Caco-2 (cell line): ENCODE results near the gene KLC4. TPM values are rescaled to one million over a fixed set of nuclear protein-coding genes. Genes with fewer than 3 reads are reported as not detected.

ENCODE experiments used
- BruUV-seq: library from RNA; stranded (reverse); fragments of 400-500 nt; replicated peaks from 2 replicates; lab custom pipeline; 2021; lab: Mats Ljungman, UMichigan
- CTCF ChIA-PET: fragments of 300-600 bp; sonication (Branson Sonifier 250); formaldehyde crosslinking; loops from one replicate; lab custom pipeline; 2022; ENCODE audit warnings: antibody characterized with exemption; lab: Charles Lee
- POLR2A ChIA-PET: fragments of 300-600 bp; sonication (Branson Sonifier 250); formaldehyde crosslinking; loops from one replicate; lab custom pipeline; 2022; ENCODE audit warnings: antibody characterized with exemption; lab: Charles Lee
- DNase-seq, 2 experiments: peaks; one replicate each; pipeline versions ENCODE4 v3.0.0 to v3.0.0-alpha.2; 2020 to 2022
- H3K27me3 ChIP-seq: replicated peaks from 2 replicates; pipeline ENCODE4 v1.6.0; 2011; ENCODE audit warnings: low read length; ENCODE audit not compliant: control insufficient read depth, insufficient read depth
- H3K36me3 ChIP-seq: 2 replicates; pipeline ENCODE4 v1.5.1; 2011; ENCODE audit warnings: low read length; ENCODE audit not compliant: control insufficient read depth, insufficient read depth
- H3K4me1 ChIP-seq: fragments of 250-450 bp; sonication (Bioruptor Pico); 2 replicates; pipeline ENCODE4 v1.5.1; 2020; ENCODE audit warnings: mild to moderate bottlenecking
- H3K4me3 ChIP-seq: 2 replicates; pipeline ENCODE4 v1.5.1; 2011; ENCODE audit warnings: low read depth, mild to moderate bottlenecking, control low read depth, low read length
- H3K9me3 ChIP-seq: fragments of 250-450 bp; sonication (Bioruptor Pico); 2 replicates; pipeline ENCODE4 v1.5.1; 2020; ENCODE audit warnings: mild to moderate bottlenecking, moderate library complexity
- H3K27ac Mint-ChIP-seq: one replicate; pipeline ENCODE4 v1.8.0; 2022; ENCODE audit warnings: mixed read lengths; ENCODE audit not compliant: unreplicated experiment
- H3K27me3 Mint-ChIP-seq: one replicate; pipeline ENCODE4 v1.8.0; 2022; ENCODE audit warnings: mixed read lengths; ENCODE audit not compliant: insufficient read depth, unreplicated experiment
- H3K36me3 Mint-ChIP-seq: one replicate; pipeline ENCODE4 v1.8.0; 2022; ENCODE audit warnings: mild to moderate bottlenecking, mixed read lengths; ENCODE audit not compliant: insufficient read depth, unreplicated experiment
- H3K4me1 Mint-ChIP-seq: one replicate; pipeline ENCODE4 v1.8.0; 2022; ENCODE audit warnings: low read depth, mixed read lengths; ENCODE audit not compliant: unreplicated experiment
- H3K4me3 Mint-ChIP-seq: one replicate; pipeline ENCODE4 v1.8.0; 2022; ENCODE audit warnings: mild to moderate bottlenecking, moderate library complexity, mixed read lengths; ENCODE audit not compliant: unreplicated experiment
- H3K9me3 Mint-ChIP-seq: one replicate; pipeline ENCODE4 v1.8.0; 2022; ENCODE audit warnings: mixed read lengths; ENCODE audit not compliant: unreplicated experiment
- intact Hi-C: fragments of 100-400 bp; cut with micrococcal nuclease; formaldehyde crosslinking; loops from one replicate; pipeline ENCODE4 v1.10.0; 2022; ENCODE audit not compliant: unreplicated experiment
- total RNA-seq: library from RNA; stranded (reverse); gene quantifications from 2 replicates; pipeline ENCODE4 v1.2.3, GENCODE V29; 2022
- TF ChIP-seq, protein P1 (sequence below), 2 experiments: fragments of 200-600 bp in 1 of 2; IDR thresholded peaks; 1 replicate in 1 of 2; 2 replicates in 1 of 2; pipeline versions ENCODE4 v1.5.1 to v1.8.0; 2011 to 2022; ENCODE audit warnings: antibody characterized with exemption in 1 of 2, control low read depth in 1 of 2, inconsistent platforms in 1 of 2, low read depth in 1 of 2, low read length in 1 of 2, mild to moderate bottlenecking in 1 of 2, moderate library complexity in 1 of 2; ENCODE audit not compliant: insufficient read depth in 1 of 2, severe bottlenecking in 1 of 2, unreplicated experiment in 1 of 2

Gene KLC4
- total RNA-seq, 1 experiment from 2014 or later: 47.7 TPM

DNA sequence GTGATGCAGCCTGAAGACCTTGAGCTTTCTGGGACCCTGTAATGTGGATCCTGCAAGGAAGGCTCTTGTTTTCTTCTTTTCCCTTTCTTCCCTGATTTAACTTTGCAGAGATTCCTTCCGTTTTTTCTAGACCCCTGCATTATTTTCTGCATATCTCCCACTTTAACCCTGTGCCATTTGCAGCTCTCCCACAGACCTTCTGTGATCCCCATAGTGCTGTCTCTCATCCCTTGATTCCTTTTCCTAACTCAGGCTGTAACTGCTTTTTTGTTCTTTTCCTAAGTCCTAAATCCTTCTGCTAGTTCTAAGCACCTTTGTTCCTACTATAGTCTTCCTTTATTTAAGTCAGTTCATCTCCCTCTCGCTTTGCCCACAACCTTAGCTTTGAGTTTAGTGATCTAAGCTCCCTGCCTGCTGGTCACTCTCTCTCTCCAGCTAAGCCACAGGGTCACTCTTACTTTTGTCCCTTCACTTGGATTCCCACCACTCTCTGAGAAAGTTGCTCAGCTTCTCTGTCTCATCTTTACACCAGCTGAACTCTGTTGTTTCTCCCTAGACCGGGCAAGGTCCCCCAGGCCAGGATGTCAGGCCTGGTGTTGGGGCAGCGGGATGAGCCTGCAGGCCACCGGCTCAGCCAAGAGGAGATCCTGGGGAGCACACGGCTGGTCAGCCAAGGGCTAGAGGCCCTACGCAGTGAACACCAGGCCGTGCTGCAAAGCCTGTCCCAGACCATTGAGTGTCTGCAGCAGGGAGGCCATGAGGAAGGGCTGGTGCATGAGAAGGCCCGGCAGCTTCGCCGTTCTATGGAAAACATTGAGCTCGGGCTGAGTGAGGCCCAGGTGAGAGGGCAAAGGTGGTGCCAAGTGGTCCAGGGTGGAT, 1.6 kb downstream of the KLC4 start:
- peaks cover 6% of the 10 kb centered on the region; the same call in 1 of the 2 replicates for H3K36me3 ChIP-seq
- intact Hi-C loops: loop anchor here (1.0 kb wide), 1 partner anchor 47 kb away; the partner anchor contains the start of gene KLHDC3
- BruUV-seq: TSS peak; percentile 63
- H3K9me3 Mint-ChIP-seq: no peaks in the 10 kb centered on the region
- peak overlapping the region; percentile 82 for H3K27ac Mint-ChIP-seq
- CTCF ChIA-PET: interaction anchor here (0.7 to 1.0 kb wide), 3 partner anchors 36 to 111 kb away, joined by 3 to 5 read pairs (median 4); no protein-coding TSS in a partner anchor
- no peaks in the 10 kb centered on the region for H3K27me3 ChIP-seq
- H3K36me3 Mint-ChIP-seq: peaks cover 48% of the 10 kb centered on the region
- H3K4me3 Mint-ChIP-seq: peak overlapping the region; percentile 88
- H3K4me1 Mint-ChIP-seq: peaks cover 28% of the 10 kb centered on the region
- H3K4me1 ChIP-seq: peaks cover 19% of the 10 kb centered on the region
- H3K4me3 ChIP-seq: peak overlapping the region; percentile 79
- no peaks in the 10 kb centered on the region for H3K27me3 Mint-ChIP-seq
- no peak for DNase-seq
- POLR2A ChIA-PET: interaction anchor here (0.6 to 2.4 kb wide), 6 partner anchors 47 to 432 kb away, joined by 3 to 22 read pairs (median 10); partner anchors contain the start of genes CNPY3, KLHDC3, MEA1 and PPP2R5D
- TF ChIP-seq, protein P1, sequence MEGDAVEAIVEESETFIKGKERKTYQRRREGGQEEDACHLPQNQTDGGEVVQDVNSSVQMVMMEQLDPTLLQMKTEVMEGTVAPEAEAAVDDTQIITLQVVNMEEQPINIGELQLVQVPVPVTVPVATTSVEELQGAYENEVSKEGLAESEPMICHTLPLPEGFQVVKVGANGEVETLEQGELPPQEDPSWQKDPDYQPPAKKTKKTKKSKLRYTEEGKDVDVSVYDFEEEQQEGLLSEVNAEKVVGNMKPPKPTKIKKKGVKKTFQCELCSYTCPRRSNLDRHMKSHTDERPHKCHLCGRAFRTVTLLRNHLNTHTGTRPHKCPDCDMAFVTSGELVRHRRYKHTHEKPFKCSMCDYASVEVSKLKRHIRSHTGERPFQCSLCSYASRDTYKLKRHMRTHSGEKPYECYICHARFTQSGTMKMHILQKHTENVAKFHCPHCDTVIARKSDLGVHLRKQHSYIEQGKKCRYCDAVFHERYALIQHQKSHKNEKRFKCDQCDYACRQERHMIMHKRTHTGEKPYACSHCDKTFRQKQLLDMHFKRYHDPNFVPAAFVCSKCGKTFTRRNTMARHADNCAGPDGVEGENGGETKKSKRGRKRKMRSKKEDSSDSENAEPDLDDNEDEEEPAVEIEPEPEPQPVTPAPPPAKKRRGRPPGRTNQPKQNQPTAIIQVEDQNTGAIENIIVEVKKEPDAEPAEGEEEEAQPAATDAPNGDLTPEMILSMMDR (IDR thresholded peaks at IDR 0.05; ENCODE audit: insufficient read depth in 1 of 2, low read depth in 1 of 2, low read length in 1 of 2, severe bottlenecking in 1 of 2, unreplicated experiment in 1 of 2): no peak
- no peaks in the 10 kb centered on the region for H3K9me3 ChIP-seq

DNA sequence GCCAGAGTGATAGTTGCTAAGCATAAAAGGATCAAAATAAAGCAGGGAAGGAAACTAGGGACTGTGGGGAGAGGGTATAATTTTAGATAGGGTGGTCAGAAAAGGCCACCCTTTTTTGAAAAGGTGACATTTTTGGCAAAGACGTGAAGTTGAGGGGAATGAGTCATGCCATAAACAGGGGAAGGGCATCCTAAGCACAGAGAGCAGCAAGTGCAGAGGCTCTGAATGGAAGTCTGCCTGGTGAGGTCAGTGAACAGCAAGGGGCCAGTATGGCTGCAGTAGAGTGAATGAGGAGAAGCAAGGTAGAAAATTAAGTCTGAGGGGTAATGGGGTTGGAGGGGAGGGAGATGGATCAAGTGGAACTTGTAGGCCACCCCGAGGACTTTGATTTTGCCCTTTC, 2.4 kb downstream of the KLC4 start:
- H3K27me3 Mint-ChIP-seq: no peaks in the 10 kb centered on the region
- ChIA-PET POLR2A (no interaction called here), CTCF (no interaction called here)
- Histone ChIP-seq H3K4me1 (peaks cover 19% of the 10 kb centered on the region), H3K36me3 (peaks cover 6% of the 10 kb centered on the region), H3K4me3 (no peak overlapping the region), H3K27me3 (no peaks in the 10 kb centered on the region), H3K9me3 (no peaks in the 10 kb centered on the region)
- intact Hi-C loops: no loop called here
- peaks cover 27% of the 10 kb centered on the region for H3K4me1 Mint-ChIP-seq
- BruUV-seq: no TSS peak
- no peaks in the 10 kb centered on the region for H3K9me3 Mint-ChIP-seq
- H3K4me3 Mint-ChIP-seq: peak overlapping the region; percentile 88
- DNase-seq: no peak
- H3K27ac Mint-ChIP-seq: peak overlapping the region; percentile 82
- TF ChIP-seq, protein P1 (IDR thresholded peaks at IDR 0.05; ENCODE audit: insufficient read depth in 1 of 2, low read depth in 1 of 2, low read length in 1 of 2, severe bottlenecking in 1 of 2, unreplicated experiment in 1 of 2): no peak
- peaks cover 40% of the 10 kb centered on the region for H3K36me3 Mint-ChIP-seq

DNA sequence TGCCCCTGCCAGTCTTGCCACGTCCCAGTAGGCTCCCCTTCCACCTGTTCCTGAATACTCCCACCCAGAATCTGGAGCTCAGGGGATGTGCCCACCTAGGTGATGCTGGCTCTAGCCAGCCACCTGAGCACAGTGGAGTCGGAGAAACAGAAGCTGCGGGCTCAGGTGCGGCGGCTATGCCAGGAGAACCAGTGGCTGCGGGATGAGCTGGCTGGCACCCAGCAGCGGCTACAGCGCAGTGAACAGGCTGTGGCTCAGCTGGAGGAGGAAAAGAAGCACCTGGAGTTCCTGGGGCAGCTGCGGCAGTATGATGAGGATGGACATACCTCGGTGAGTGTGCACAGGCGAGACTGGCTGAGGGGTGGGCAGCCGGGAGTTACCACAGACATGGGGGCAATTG, 3.4 kb downstream of the KLC4 start:
- no peaks in the 10 kb centered on the region for H3K27me3 ChIP-seq
- intact Hi-C loops: no loop called here
- CTCF ChIA-PET: no interaction called here
- peaks cover 27% of the 10 kb centered on the region for H3K4me1 Mint-ChIP-seq
- no TSS peak for BruUV-seq
- no peaks in the 10 kb centered on the region for H3K9me3 Mint-ChIP-seq
- no peak overlapping the region for H3K4me3 Mint-ChIP-seq
- TF ChIP-seq, protein P1 (IDR thresholded peaks at IDR 0.05; ENCODE audit: insufficient read depth in 1 of 2, low read depth in 1 of 2, low read length in 1 of 2, severe bottlenecking in 1 of 2, unreplicated experiment in 1 of 2): no peak
- peaks cover 19% of the 10 kb centered on the region for H3K4me1 ChIP-seq
- H3K36me3 Mint-ChIP-seq: peaks cover 37% of the 10 kb centered on the region
- H3K27ac Mint-ChIP-seq: no peak overlapping the region
- POLR2A ChIA-PET: no interaction called here
- H3K4me3 ChIP-seq: no peak overlapping the region
- peaks cover 6% of the 10 kb centered on the region for H3K36me3 ChIP-seq
- H3K27me3 Mint-ChIP-seq: no peaks in the 10 kb centered on the region
- no peaks in the 10 kb centered on the region for H3K9me3 ChIP-seq
- DNase-seq: no peak
